ENCODE data around the gene WASF3.

WASF3 gene

GRCh38 chr13:26656919-26657318, 99.4 kb downstream of the WASF3 start:
- no peak for DNase-seq
- Mint-ChIP-seq H3K36me3 (ENCODE audit: low read depth) (no peaks in the 10 kb centered on the region), H3K4me3 (no peak overlapping the region), H3K4me1 (ENCODE audit: low read depth) (no peaks in the 10 kb centered on the region), H3K27me3 (peaks cover 14% of the 10 kb centered on the region), H3K27ac (no peak overlapping the region), H3K9me3 (no peaks in the 10 kb centered on the region)

GRCh38 chr13:26658448-26659385, 101.2 kb downstream of the WASF3 start:
- DNase-seq, result no peak
- no peak overlapping the region for H3K4me3 Mint-ChIP-seq

GRCh38 chr13:26660185-26660584, 102.7 kb downstream of the WASF3 start:
- peaks cover 15% of the 10 kb centered on the region for H3K27me3 Mint-ChIP-seq
- no peaks in the 10 kb centered on the region for H3K9me3 Mint-ChIP-seq
- H3K36me3 Mint-ChIP-seq (ENCODE audit: low read depth), result no peaks in the 10 kb centered on the region
- no peak for DNase-seq
- no peaks in the 10 kb centered on the region for H3K4me1 Mint-ChIP-seq (ENCODE audit: low read depth)
- no peak overlapping the region for H3K4me3 Mint-ChIP-seq
- no peak overlapping the region for H3K27ac Mint-ChIP-seq

More at GRCh38 chr13:26658448-26659385, 101.2 kb downstream of the WASF3 start:
- Mint-ChIP-seq H3K4me1 (ENCODE audit: low read depth) (no peaks in the 10 kb centered on the region), H3K27ac (no peak overlapping the region), H3K9me3 (no peaks in the 10 kb centered on the region), H3K27me3 (peaks cover 18% of the 10 kb centered on the region), H3K36me3 (ENCODE audit: low read depth) (no peaks in the 10 kb centered on the region)

GRCh38 chr13:26660766-26661165, 103.3 kb downstream of the WASF3 start:
- no peak for DNase-seq
- Mint-ChIP-seq H3K4me3 (no peak overlapping the region), H3K36me3 (ENCODE audit: low read depth) (no peaks in the 10 kb centered on the region), H3K27ac (no peak overlapping the region), H3K27me3 (peaks cover 13% of the 10 kb centered on the region), H3K4me1 (ENCODE audit: low read depth) (no peaks in the 10 kb centered on the region), H3K9me3 (no peaks in the 10 kb centered on the region)

- Mint-ChIP-seq H3K27me3 (peaks cover 16% of the 10 kb centered on the region), H3K27ac (no peak overlapping the region), H3K36me3 (ENCODE audit: low read depth) (no peaks in the 10 kb centered on the region), H3K4me1 (ENCODE audit: low read depth) (no peaks in the 10 kb centered on the region), H3K4me3 (no peak overlapping the region), H3K9me3 (no peaks in the 10 kb centered on the region)
- DNase-seq, result no peak
These were observed 106.3 kb downstream of the WASF3 start for GRCh38 chr13:26663791-26664190.

GRCh38 chr13:26664286-26664685, 106.8 kb downstream of the WASF3 start:
- H3K4me3 Mint-ChIP-seq, result no peak overlapping the region
- no peak for DNase-seq
- H3K9me3 Mint-ChIP-seq, result no peaks in the 10 kb centered on the region
- no peak overlapping the region for H3K27ac Mint-ChIP-seq
- no peaks in the 10 kb centered on the region for H3K4me1 Mint-ChIP-seq (ENCODE audit: low read depth)
- peaks cover 16% of the 10 kb centered on the region for H3K27me3 Mint-ChIP-seq
- no peaks in the 10 kb centered on the region for H3K36me3 Mint-ChIP-seq (ENCODE audit: low read depth)

GRCh38 chr13:26664876-26665275, 107.4 kb downstream of the WASF3 start:
- H3K9me3 Mint-ChIP-seq, result no peaks in the 10 kb centered on the region
- H3K4me1 Mint-ChIP-seq (ENCODE audit: low read depth), result no peaks in the 10 kb centered on the region
- H3K27me3 Mint-ChIP-seq, result peaks cover 20% of the 10 kb centered on the region
- no peaks in the 10 kb centered on the region for H3K36me3 Mint-ChIP-seq (ENCODE audit: low read depth)
- no peak overlapping the region for H3K4me3 Mint-ChIP-seq
- no peak for DNase-seq
- H3K27ac Mint-ChIP-seq, result no peak overlapping the region

- no peaks in the 10 kb centered on the region for H3K4me1 Mint-ChIP-seq (ENCODE audit: low read depth)
- H3K4me3 Mint-ChIP-seq, result no peak overlapping the region
- DNase-seq, result no peak
- no peak overlapping the region for H3K27ac Mint-ChIP-seq
- H3K36me3 Mint-ChIP-seq (ENCODE audit: low read depth), result no peaks in the 10 kb centered on the region
- H3K27me3 Mint-ChIP-seq, result peaks cover 11% of the 10 kb centered on the region
- no peaks in the 10 kb centered on the region for H3K9me3 Mint-ChIP-seq
These were observed 111.1 kb downstream of the WASF3 start for GRCh38 chr13:26668357-26669146.

- DNase-seq, result no peak
- Mint-ChIP-seq H3K9me3 (no peaks in the 10 kb centered on the region), H3K4me3 (no peak overlapping the region), H3K36me3 (ENCODE audit: low read depth) (no peaks in the 10 kb centered on the region), H3K4me1 (ENCODE audit: low read depth) (no peaks in the 10 kb centered on the region), H3K27ac (no peak overlapping the region), H3K27me3 (peaks cover 9% of the 10 kb centered on the region)
These were observed 116.4 kb downstream of the WASF3 start for GRCh38 chr13:26673890-26674289.

- H3K4me1 Mint-ChIP-seq (ENCODE audit: low read depth), result no peaks in the 10 kb centered on the region
- no peaks in the 10 kb centered on the region for H3K9me3 Mint-ChIP-seq
- H3K36me3 Mint-ChIP-seq (ENCODE audit: low read depth), result no peaks in the 10 kb centered on the region
- no peak for DNase-seq
- H3K27me3 Mint-ChIP-seq, result peaks cover 14% of the 10 kb centered on the region
- H3K27ac Mint-ChIP-seq, result no peak overlapping the region
- no peak overlapping the region for H3K4me3 Mint-ChIP-seq
These were observed 119.7 kb downstream of the WASF3 start for GRCh38 chr13:26677156-26677555.

GRCh38 chr13:26678330-26678729, 120.8 kb downstream of the WASF3 start:
- no peak overlapping the region for H3K27ac Mint-ChIP-seq
- H3K9me3 Mint-ChIP-seq, result no peaks in the 10 kb centered on the region
- H3K4me3 Mint-ChIP-seq, result no peak overlapping the region
- peaks cover 17% of the 10 kb centered on the region for H3K27me3 Mint-ChIP-seq
- H3K4me1 Mint-ChIP-seq (ENCODE audit: low read depth), result no peaks in the 10 kb centered on the region
- DNase-seq, result no peak
- H3K36me3 Mint-ChIP-seq (ENCODE audit: low read depth), result no peaks in the 10 kb centered on the region

GRCh38 chr13:26678796-26679195, 121.3 kb downstream of the WASF3 start:
- Mint-ChIP-seq H3K36me3 (ENCODE audit: low read depth) (no peaks in the 10 kb centered on the region), H3K27ac (no peak overlapping the region), H3K27me3 (peaks cover 17% of the 10 kb centered on the region), H3K4me1 (ENCODE audit: low read depth) (no peaks in the 10 kb centered on the region), H3K9me3 (no peaks in the 10 kb centered on the region), H3K4me3 (no peak overlapping the region)
- no peak for DNase-seq

GRCh38 chr13:26679411-26680122, 122.1 kb downstream of the WASF3 start:
- H3K36me3 Mint-ChIP-seq (ENCODE audit: low read depth), result no peaks in the 10 kb centered on the region
- H3K27me3 Mint-ChIP-seq, result peaks cover 18% of the 10 kb centered on the region
- no peak overlapping the region for H3K27ac Mint-ChIP-seq
- H3K4me1 Mint-ChIP-seq (ENCODE audit: low read depth), result no peaks in the 10 kb centered on the region
- no peaks in the 10 kb centered on the region for H3K9me3 Mint-ChIP-seq
- DNase-seq, result no peak
- H3K4me3 Mint-ChIP-seq, result no peak overlapping the region

- Mint-ChIP-seq H3K36me3 (ENCODE audit: low read depth) (no peaks in the 10 kb centered on the region), H3K27me3 (peaks cover 20% of the 10 kb centered on the region), H3K4me1 (ENCODE audit: low read depth) (no peaks in the 10 kb centered on the region), H3K27ac (no peak overlapping the region), H3K9me3 (no peaks in the 10 kb centered on the region), H3K4me3 (no peak overlapping the region)
- DNase-seq, result no peak
These were observed 122.6 kb downstream of the WASF3 start for GRCh38 chr13:26680123-26680450.

Data from activated T-cell treated with anti-CD3 and anti-CD28 coated beads, Interleukin-2, amount 50 U/mL, for 24 hours (primary cell).